Stimulated activated CD8-positive, alpha-beta memory T cell treated with anti-CD3 and anti-CD28 coated beads, Interleukin-7, amount 100 ng/mL, for 4 hours (primary cell): ENCODE measurements around the gene RGS2.

Experiments
- DNase-seq, 2 donors: peaks; one replicate each; pipeline ENCODE4 v3.0.0-alpha.2; 2020; ENCODE audit warnings: low read depth in 2 of 2

The RGS2 gene

GRCh38 chr1:192830595-192831246 is 21.9 kb downstream of the RGS2 start:
- DNase-seq = no peak

GRCh38 chr1:192831706-192832355 is 23.0 kb downstream of the RGS2 start:
- no peak for DNase-seq

- no peak for DNase-seq
Measured at GRCh38 chr1:192832492-192832891, 23.7 kb downstream of the RGS2 start.

GRCh38 chr1:192835116-192835515 is 26.3 kb downstream of the RGS2 start:
- no peak for DNase-seq

GRCh38 chr1:192839162-192840066 is 30.6 kb downstream of the RGS2 start:
- no peak for DNase-seq

- DNase-seq = no peak
Measured at GRCh38 chr1:192844360-192844759, 35.5 kb downstream of the RGS2 start.

- DNase-seq = no peak
Measured at GRCh38 chr1:192846950-192847349, 38.1 kb downstream of the RGS2 start.

- no peak for DNase-seq
Measured at GRCh38 chr1:192849011-192849410, 40.2 kb downstream of the RGS2 start.

- no peak for DNase-seq
Measured at GRCh38 chr1:192849442-192849841, 40.6 kb downstream of the RGS2 start.

GRCh38 chr1:192852001-192852947 is 43.4 kb downstream of the RGS2 start:
- DNase-seq = no peak

- no peak for DNase-seq
Measured at GRCh38 chr1:192858456-192858855, 49.6 kb downstream of the RGS2 start.

- no peak for DNase-seq
Measured at GRCh38 chr1:192859808-192860207, 51.0 kb downstream of the RGS2 start.

GRCh38 chr1:192860478-192861185 is 51.8 kb downstream of the RGS2 start:
- DNase-seq = no peak

- no peak for DNase-seq
Measured at GRCh38 chr1:192861860-192862259, 53.0 kb downstream of the RGS2 start.
